ENCODE measurements around the gene GTF2H4.
"Not testable (repeated sequence)": the region's sequence is repeated elsewhere in the genome, so short reads cannot be mapped to it uniquely, and the experiment has no call there.

The GTF2H4 gene

DNA sequence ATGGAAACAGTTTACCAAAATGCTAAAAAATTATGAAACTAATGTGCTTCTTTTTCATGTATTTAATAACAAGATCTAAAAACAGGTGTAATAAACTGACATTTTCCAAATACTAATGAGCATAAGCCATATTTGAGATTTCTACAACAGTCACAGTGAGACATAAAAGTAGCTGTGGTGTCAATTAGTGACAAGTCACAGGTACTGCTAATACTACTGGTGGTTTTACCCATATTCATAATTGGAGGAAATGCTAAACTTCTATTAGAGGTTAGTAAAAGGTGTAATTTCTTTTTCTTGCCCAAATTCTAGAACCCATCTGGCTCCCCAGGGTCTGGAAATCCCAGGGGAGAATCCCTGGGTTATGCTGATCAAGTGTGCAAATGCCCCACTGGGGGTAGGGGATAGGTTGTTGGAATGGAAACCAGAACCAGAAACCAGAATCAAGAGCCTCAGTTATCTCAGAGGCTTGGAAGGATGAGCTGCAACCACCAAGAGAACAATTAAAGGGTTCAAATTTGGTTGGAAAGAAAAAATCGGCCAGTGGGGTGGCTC, 7.1 kb upstream of the GTF2H4 start:
- H3K4me1 ChIP-seq (ENCODE audit: control insufficient read depth, insufficient read depth, low read length): no peaks in the 10 kb centered on the region
- H3K27me3 ChIP-seq (ENCODE audit: control insufficient read depth, insufficient read depth, low read length): no peaks in the 10 kb centered on the region
- no peak overlapping the region for H3K27ac ChIP-seq (ENCODE audit: low read depth, low read length)
- no peaks in the 10 kb centered on the region for H3K9me3 ChIP-seq (ENCODE audit: control insufficient read depth, insufficient read depth, low read length)
- no peak overlapping the region for H3K9ac ChIP-seq (ENCODE audit: low read depth, low read length)
- H3K4me3 ChIP-seq (ENCODE audit: low read depth, low read length): no peak overlapping the region
- peaks cover 43% of the 10 kb centered on the region for H3K36me3 ChIP-seq (ENCODE audit: control insufficient read depth, insufficient read depth, low read length)

DNA sequence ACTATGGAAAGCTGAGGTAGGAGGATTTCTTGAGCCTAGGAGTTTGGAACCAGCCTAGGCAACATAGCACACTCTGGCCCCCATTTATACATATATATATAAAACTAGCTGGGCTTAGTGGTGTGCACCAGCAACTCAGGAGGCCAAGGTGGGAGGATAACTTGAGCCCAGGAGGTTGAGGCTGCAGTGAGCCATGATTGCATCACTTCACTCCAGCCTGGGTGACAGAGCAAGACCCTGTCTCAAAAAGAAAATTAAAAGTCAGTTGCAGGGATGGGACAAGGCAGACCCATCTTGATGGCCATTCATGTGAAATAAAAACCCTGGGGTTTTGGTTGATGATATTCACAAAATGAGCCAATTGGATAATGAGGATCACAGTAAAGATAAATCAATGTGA, 6.6 kb upstream of the GTF2H4 start:
- H3K9ac ChIP-seq (ENCODE audit: low read depth, low read length): no peak overlapping the region
- H3K4me1 ChIP-seq (ENCODE audit: control insufficient read depth, insufficient read depth, low read length): no peaks in the 10 kb centered on the region
- no peaks in the 10 kb centered on the region for H3K27me3 ChIP-seq (ENCODE audit: control insufficient read depth, insufficient read depth, low read length)
- no peak overlapping the region for H3K4me3 ChIP-seq (ENCODE audit: low read depth, low read length)
- no peak overlapping the region for H3K27ac ChIP-seq (ENCODE audit: low read depth, low read length)
- peaks cover 38% of the 10 kb centered on the region for H3K36me3 ChIP-seq (ENCODE audit: control insufficient read depth, insufficient read depth, low read length)
- no peaks in the 10 kb centered on the region for H3K9me3 ChIP-seq (ENCODE audit: control insufficient read depth, insufficient read depth, low read length)

DNA sequence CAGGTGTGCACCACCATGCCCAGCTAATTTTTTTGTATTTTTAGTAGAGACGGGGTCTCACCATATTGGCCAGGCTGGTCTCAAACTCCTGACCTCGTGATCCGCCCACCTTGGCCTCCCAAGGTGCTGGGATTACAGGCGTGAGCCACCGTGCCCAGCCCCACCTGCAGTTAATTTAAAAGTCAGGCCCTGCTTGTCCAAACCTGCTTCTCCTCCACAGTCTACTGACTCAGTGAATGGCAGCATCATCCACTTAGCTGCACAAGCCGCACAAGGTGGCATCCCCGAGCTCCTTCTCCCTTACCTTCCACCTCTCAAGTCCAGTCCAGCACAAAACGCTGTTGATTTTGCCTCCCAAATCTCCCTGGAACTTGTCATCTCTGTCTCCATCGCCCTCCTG, 5.8 kb upstream of the GTF2H4 start:
- not testable (repeated sequence) for H3K9me3 ChIP-seq (ENCODE audit: control insufficient read depth, insufficient read depth, low read length)

DNA sequence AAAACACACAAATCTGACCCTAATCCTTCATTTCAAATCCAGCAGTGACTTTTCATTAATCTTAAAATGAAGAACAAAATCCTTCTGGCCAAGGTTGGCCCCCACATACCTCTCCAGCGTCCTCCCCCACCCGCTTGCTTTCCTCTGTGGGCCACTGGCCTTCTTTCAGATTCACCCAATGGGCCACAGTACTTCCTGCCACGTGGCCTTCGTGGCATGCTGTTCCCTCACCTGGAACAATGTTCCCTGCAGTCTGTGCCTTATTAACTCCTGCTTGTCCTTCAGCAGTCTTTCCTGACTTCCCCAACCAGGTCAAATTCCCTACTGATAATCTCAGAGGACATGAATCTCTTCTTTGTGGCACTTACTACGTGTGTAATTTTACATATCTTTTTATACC, 5.3 kb upstream of the GTF2H4 start:
- Histone ChIP-seq H3K27me3 (ENCODE audit: control insufficient read depth, insufficient read depth, low read length) (no peaks in the 10 kb centered on the region), H3K9me3 (ENCODE audit: control insufficient read depth, insufficient read depth, low read length) (no peaks in the 10 kb centered on the region), H3K36me3 (ENCODE audit: control insufficient read depth, insufficient read depth, low read length) (peaks cover 26% of the 10 kb centered on the region), H3K4me1 (ENCODE audit: control insufficient read depth, insufficient read depth, low read length) (no peaks in the 10 kb centered on the region), H3K4me3 (ENCODE audit: low read depth, low read length) (no peak overlapping the region), H3K27ac (ENCODE audit: low read depth, low read length) (no peak overlapping the region), H3K9ac (ENCODE audit: low read depth, low read length) (no peak overlapping the region)

More for the DNA sequence above, 5.8 kb upstream of the GTF2H4 start:
- not testable (repeated sequence) for H3K4me1 ChIP-seq (ENCODE audit: control insufficient read depth, insufficient read depth, low read length); H3K27ac ChIP-seq (ENCODE audit: low read depth, low read length); H3K4me3 ChIP-seq (ENCODE audit: low read depth, low read length); H3K27me3 ChIP-seq (ENCODE audit: control insufficient read depth, insufficient read depth, low read length); H3K9ac ChIP-seq (ENCODE audit: low read depth, low read length)
- peaks cover 31% of the 10 kb centered on the region for H3K36me3 ChIP-seq (ENCODE audit: control insufficient read depth, insufficient read depth, low read length)

DNA sequence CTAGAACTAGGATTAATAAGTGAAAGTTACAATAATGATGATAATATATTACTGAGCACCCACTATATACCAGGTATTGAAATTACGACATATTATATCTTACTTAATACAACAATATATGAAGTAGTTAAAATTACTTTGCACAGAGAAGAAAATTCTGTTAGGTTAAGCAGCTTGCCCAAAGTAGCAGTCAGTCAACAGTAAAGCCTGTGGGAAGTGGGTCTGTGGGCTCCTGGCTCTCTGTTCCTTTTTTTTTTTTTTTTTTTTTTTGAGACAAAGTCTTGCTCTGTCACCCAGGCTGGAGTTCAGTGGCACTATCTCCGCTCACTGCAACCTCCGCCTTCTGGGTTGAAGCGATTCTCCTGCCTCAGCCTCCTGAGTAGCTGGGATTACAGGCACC, 4.8 kb upstream of the GTF2H4 start:
- Histone ChIP-seq H3K4me3 (ENCODE audit: low read depth, low read length) (no peak overlapping the region), H3K4me1 (ENCODE audit: control insufficient read depth, insufficient read depth, low read length) (no peaks in the 10 kb centered on the region), H3K9me3 (ENCODE audit: control insufficient read depth, insufficient read depth, low read length) (no peaks in the 10 kb centered on the region), H3K9ac (ENCODE audit: low read depth, low read length) (no peak overlapping the region), H3K27me3 (ENCODE audit: control insufficient read depth, insufficient read depth, low read length) (no peaks in the 10 kb centered on the region), H3K27ac (ENCODE audit: low read depth, low read length) (no peak overlapping the region), H3K36me3 (ENCODE audit: control insufficient read depth, insufficient read depth, low read length) (peaks cover 21% of the 10 kb centered on the region)

DNA sequence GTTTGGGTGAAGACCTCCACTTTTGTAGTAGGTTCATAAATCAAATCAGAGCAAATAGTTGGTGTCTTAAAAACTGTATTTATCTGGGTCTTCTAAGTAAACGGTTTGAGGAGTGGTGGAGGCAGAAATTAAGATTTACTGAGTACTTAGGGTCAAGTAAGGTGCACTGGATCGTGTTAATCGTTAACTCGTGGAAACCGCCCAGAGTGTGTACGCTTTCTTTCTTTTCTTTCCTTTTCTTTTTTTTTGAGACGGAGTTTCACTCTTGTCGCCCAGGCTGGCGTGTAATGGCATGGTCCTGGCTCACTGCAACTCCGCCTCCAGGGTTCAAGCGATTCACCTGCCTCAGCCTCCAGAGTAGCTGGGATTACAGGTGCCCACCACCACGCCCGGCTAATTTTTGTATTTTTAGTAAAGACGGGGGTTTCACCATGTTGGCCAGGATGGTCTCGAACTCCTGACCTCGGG, 683 bp upstream of the GTF2H4 start:
- H3K27me3 ChIP-seq (ENCODE audit: control insufficient read depth, insufficient read depth, low read length); H3K4me1 ChIP-seq (ENCODE audit: control insufficient read depth, insufficient read depth, low read length); H3K9me3 ChIP-seq (ENCODE audit: control insufficient read depth, insufficient read depth, low read length); H3K9ac ChIP-seq (ENCODE audit: low read depth, low read length): not testable (repeated sequence)
- peaks cover 28% of the 10 kb centered on the region for H3K36me3 ChIP-seq (ENCODE audit: control insufficient read depth, insufficient read depth, low read length)
- H3K4me3 ChIP-seq (ENCODE audit: low read depth, low read length): peak overlapping the region; percentile 95
- peak overlapping the region; percentile 37 for H3K27ac ChIP-seq (ENCODE audit: low read depth, low read length)

DNA sequence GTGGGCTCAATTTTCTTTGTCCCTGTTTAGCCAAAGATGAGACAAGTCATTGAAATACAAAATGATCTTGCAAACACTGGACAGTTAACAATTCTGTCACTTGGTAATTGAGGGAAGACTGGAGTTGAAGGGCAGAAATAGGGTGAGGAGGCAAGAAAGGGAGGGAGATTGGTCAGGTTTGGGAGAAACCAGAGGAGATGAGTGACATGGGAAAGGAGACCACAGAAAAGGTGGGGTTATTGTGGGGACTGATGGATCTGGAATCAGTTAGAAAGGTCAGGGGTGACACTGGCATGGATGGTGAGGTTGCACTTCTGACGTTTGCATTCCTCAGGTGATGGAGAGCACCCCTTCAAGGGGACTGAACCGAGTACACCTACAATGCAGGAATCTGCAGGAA, 693 bp downstream of the GTF2H4 start:
- Histone ChIP-seq H3K27me3 (ENCODE audit: control insufficient read depth, insufficient read depth, low read length) (no peaks in the 10 kb centered on the region), H3K4me3 (ENCODE audit: low read depth, low read length) (peak overlapping the region; percentile 95), H3K9ac (ENCODE audit: low read depth, low read length) (no peak overlapping the region), H3K27ac (ENCODE audit: low read depth, low read length) (no peak overlapping the region), H3K4me1 (ENCODE audit: control insufficient read depth, insufficient read depth, low read length) (peaks cover 6% of the 10 kb centered on the region; the same call in 1 of the 2 replicates), H3K9me3 (ENCODE audit: control insufficient read depth, insufficient read depth, low read length) (no peaks in the 10 kb centered on the region), H3K36me3 (ENCODE audit: control insufficient read depth, insufficient read depth, low read length) (peaks cover 40% of the 10 kb centered on the region)

DNA sequence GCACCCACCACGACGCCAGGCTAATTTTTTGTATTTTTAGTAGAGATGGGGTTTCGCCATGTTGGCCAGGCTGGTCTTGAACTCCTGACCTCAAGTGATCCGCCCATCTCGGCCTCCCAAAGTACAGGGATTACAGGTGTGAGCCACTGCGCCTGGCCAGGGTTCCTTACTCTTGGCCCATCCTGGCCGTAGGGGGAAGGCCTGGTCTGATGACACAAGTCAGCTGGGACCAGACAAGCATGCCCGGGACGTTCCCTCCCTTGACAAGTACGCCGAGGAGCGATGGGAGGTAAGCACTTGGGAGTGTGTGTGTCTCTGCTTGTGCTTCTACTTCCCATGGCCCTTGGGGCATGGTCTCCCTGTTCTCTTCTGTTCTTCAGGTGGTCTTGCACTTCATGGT, 2.5 kb downstream of the GTF2H4 start:
- not testable (repeated sequence) for H3K9ac ChIP-seq (ENCODE audit: low read depth, low read length); H3K9me3 ChIP-seq (ENCODE audit: control insufficient read depth, insufficient read depth, low read length); H3K27ac ChIP-seq (ENCODE audit: low read depth, low read length); H3K4me3 ChIP-seq (ENCODE audit: low read depth, low read length); H3K27me3 ChIP-seq (ENCODE audit: control insufficient read depth, insufficient read depth, low read length)
- Histone ChIP-seq H3K36me3 (ENCODE audit: control insufficient read depth, insufficient read depth, low read length) (peaks cover 40% of the 10 kb centered on the region), H3K4me1 (ENCODE audit: control insufficient read depth, insufficient read depth, low read length) (peaks cover 18% of the 10 kb centered on the region)

DNA sequence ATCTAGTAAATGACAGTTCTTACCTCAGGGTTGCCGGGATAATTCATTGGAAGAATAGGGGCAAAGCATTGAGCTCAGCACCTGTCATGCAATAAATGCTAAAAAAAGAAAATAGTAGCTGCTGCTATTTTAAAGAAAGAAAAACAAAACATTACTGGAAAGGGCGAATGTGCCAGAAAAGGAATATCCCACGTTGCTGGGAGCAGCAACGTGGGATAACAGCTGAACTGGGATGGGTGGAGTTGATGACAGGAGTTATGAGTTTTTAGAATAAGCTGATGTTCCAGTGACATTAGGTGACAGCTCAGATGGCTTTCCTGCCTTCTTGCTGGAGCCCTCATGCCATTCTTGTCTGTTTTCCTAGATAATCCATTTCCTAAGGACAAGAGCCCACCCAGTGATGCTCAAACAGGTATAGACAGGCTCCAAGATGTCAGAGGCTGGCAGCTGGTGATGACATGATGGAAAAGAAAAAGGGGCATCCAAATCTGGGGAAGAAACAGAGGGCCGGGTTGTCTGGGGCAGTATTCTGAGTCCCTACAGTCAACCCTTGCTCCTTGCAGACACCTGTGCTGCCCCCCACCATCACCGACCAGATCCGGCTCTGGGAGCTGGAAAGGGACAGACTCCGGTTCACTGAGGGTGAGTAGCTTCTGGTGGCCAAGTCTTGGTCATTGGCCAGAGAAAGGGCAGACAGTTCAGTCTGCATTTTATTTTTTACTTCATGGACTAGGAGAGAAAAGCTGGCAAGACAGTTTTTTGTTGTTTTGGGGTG, 4.9 kb downstream of the GTF2H4 start:
- no peak overlapping the region for H3K9ac ChIP-seq (ENCODE audit: low read depth, low read length)
- no peak overlapping the region for H3K4me3 ChIP-seq (ENCODE audit: low read depth, low read length)
- no peaks in the 10 kb centered on the region for H3K9me3 ChIP-seq (ENCODE audit: control insufficient read depth, insufficient read depth, low read length)
- H3K27ac ChIP-seq (ENCODE audit: low read depth, low read length): no peak overlapping the region
- H3K27me3 ChIP-seq (ENCODE audit: control insufficient read depth, insufficient read depth, low read length): no peaks in the 10 kb centered on the region
- H3K4me1 ChIP-seq (ENCODE audit: control insufficient read depth, insufficient read depth, low read length): peaks cover 18% of the 10 kb centered on the region
- H3K36me3 ChIP-seq (ENCODE audit: control insufficient read depth, insufficient read depth, low read length): peaks cover 60% of the 10 kb centered on the region

DNA sequence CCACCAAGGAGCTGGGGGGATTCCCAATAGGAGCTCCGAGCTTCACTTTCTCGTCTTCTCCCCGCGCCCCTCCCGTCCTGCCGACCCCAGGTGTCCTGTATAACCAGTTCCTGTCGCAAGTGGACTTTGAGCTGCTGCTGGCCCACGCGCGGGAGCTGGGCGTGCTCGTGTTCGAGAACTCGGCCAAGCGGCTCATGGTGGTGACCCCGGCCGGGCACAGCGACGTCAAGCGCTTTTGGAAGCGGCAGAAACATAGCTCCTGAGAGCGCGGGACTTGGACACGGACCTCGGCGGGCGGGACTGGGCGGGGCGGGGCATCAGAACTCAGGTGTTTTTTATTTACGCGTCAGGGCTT, 5.7 kb downstream of the GTF2H4 start:
- Histone ChIP-seq H3K27me3 (ENCODE audit: control insufficient read depth, insufficient read depth, low read length) (no peaks in the 10 kb centered on the region), H3K9me3 (ENCODE audit: control insufficient read depth, insufficient read depth, low read length) (no peaks in the 10 kb centered on the region), H3K4me3 (ENCODE audit: low read depth, low read length) (peak overlapping the region; percentile 83), H3K36me3 (ENCODE audit: control insufficient read depth, insufficient read depth, low read length) (peaks cover 66% of the 10 kb centered on the region), H3K27ac (ENCODE audit: low read depth, low read length) (peak overlapping the region; percentile 67), H3K9ac (ENCODE audit: low read depth, low read length) (no peak overlapping the region), H3K4me1 (ENCODE audit: control insufficient read depth, insufficient read depth, low read length) (peaks cover 18% of the 10 kb centered on the region)

DNA sequence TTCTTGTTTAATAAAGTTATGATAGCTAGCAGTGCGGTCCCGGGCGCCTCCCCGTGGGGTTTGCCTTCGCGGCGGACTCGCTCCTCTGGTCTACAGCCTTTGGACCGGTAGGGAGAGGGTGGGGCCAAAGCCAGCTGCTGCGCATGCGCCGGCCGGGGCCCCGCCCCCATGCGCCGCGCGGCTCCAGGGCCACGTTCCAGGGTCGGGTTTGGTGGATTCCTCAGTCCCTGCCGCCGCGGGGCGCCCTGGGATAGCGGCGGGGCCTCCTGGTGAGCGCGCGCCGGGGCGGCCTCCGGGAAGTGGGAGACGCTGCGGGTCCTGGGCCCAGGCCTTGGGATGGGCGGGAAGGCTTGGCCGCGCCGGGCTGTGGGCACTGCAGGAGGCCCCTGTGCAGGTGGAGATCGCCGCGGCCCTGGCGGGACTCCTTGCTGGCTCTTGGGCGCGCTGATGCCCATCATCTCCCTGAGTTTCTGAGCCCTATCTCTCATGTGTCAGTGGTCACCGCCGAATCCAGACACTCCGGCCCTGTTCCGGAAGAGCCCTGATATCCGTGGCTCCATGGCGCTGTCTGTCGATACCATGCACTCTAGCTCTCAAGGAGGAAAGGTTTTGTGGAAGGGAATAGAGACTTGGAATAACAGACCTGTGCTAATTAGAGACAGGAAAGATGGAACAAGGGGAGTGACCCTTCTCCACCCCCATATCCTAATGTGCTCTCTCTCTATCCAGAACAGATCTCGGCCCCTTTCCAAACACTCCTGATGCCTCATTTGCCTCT, 6.3 kb downstream of the GTF2H4 start, which contains the start of gene VARS2:
Gene VARS2, plus strand, starts transcription at position 163 of the 778 bp plus-strand sequence. Its CDS starts 599 bp downstream, at position 762.
- H3K36me3 ChIP-seq (ENCODE audit: control insufficient read depth, insufficient read depth, low read length): peaks cover 68% of the 10 kb centered on the region
- no peaks in the 10 kb centered on the region for H3K9me3 ChIP-seq (ENCODE audit: control insufficient read depth, insufficient read depth, low read length)
- peak within 1 kb of the TSS; percentile 67 for H3K9ac ChIP-seq (ENCODE audit: low read depth, low read length)
- peaks cover 18% of the 10 kb centered on the region for H3K4me1 ChIP-seq (ENCODE audit: control insufficient read depth, insufficient read depth, low read length)
- H3K27me3 ChIP-seq (ENCODE audit: control insufficient read depth, insufficient read depth, low read length): no peaks in the 10 kb centered on the region
- H3K4me3 ChIP-seq (ENCODE audit: low read depth, low read length): peak within 1 kb of the TSS; percentile 83
- peak within 1 kb of the TSS; percentile 67 for H3K27ac ChIP-seq (ENCODE audit: low read depth, low read length)

Measured in HUES48 (cell line).